ENCODE data around the gene PRM3.

Gene PRM3

DNA sequence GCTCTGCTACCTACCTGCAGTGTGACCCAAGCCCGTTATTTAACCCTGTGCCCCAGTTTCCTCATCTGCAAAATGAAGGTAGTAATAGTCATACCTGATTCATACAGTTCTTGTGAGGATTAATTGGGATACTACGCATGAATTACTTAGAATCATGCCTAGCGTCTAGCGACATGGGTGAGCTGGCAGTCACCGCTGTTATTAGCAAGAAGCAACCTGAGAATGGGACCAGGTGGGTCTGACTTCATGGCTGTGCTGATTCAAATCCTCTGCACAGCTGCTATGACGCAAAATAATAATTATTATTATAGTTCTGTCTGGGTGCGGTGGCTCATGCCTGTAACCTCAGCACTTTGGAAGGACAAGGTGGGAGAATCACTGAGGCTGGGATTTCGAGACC lies 25.3 kb downstream of the PRM3 start:
- no peaks in the 10 kb centered on the region for H3K36me3 ChIP-seq (ENCODE audit: insufficient read depth, low read length)
- no peaks in the 10 kb centered on the region for H3K9me3 ChIP-seq (ENCODE audit: low read length)
- no peaks in the 10 kb centered on the region for H3K4me1 ChIP-seq (ENCODE audit: insufficient read depth, low read length)
- H2AFZ ChIP-seq (ENCODE audit: low read depth, low read length): no peak overlapping the region
- H3K4me3 ChIP-seq (ENCODE audit: low read length): no peak overlapping the region
- no peaks in the 10 kb centered on the region for H3K27me3 ChIP-seq (ENCODE audit: insufficient read depth, low read length)

DNA sequence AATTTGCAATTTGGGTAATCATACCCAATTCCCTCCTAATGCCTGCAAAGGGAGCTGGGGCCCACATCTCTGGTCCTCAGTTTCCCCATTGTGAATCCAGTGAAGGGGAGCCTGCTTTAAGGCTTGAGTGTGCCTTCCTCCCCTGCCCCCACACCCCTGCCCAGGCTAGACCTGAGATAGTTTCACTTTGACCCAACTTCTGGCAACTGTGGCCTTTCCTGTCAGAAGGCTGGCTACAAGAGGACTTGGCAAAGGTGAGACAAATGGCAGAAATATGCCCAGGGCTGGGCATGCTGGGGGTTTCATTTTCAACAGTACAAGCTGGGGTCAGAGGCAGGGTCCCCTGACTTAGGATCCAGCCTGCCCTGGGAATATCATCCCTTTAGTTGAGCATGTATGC lies 27.4 kb downstream of the PRM3 start:
- H3K9me3 ChIP-seq (ENCODE audit: low read length): no peaks in the 10 kb centered on the region
- H3K4me3 ChIP-seq (ENCODE audit: low read length): no peak overlapping the region
- H3K4me1 ChIP-seq (ENCODE audit: insufficient read depth, low read length): no peaks in the 10 kb centered on the region
- no peak overlapping the region for H2AFZ ChIP-seq (ENCODE audit: low read depth, low read length)
- H3K27me3 ChIP-seq (ENCODE audit: insufficient read depth, low read length): no peaks in the 10 kb centered on the region
- H3K36me3 ChIP-seq (ENCODE audit: insufficient read depth, low read length): no peaks in the 10 kb centered on the region

DNA sequence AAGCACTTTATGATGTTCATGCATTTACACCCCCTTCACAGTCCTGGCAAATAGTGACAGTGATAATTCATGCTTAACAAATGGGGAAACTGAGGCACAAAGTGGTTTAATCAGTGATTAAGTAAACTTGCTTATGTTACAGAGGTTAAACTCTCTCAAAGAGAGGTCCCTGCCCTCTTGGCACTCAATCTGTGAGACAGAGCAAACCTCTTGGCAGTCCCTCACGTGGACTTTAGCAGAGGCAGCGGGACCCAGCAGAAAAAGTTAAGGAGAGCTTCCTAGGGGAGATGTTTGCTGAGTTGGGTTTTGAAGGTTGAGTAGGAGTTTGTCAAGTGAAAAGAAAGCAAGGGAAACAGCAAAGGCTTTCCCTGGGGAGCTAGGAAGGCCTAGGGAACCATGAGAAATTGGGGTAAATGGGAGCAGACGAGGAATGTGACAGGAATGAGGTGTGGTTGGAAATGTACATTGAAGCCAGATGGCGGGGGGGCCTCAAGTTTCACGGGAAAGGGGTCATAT lies 28.1 kb downstream of the PRM3 start:
- Histone ChIP-seq H3K4me3 (ENCODE audit: low read length) (no peak overlapping the region), H3K36me3 (ENCODE audit: insufficient read depth, low read length) (no peaks in the 10 kb centered on the region), H3K9me3 (ENCODE audit: low read length) (no peaks in the 10 kb centered on the region), H2AFZ (ENCODE audit: low read depth, low read length) (no peak overlapping the region), H3K27me3 (ENCODE audit: insufficient read depth, low read length) (no peaks in the 10 kb centered on the region), H3K4me1 (ENCODE audit: insufficient read depth, low read length) (no peaks in the 10 kb centered on the region)

DNA sequence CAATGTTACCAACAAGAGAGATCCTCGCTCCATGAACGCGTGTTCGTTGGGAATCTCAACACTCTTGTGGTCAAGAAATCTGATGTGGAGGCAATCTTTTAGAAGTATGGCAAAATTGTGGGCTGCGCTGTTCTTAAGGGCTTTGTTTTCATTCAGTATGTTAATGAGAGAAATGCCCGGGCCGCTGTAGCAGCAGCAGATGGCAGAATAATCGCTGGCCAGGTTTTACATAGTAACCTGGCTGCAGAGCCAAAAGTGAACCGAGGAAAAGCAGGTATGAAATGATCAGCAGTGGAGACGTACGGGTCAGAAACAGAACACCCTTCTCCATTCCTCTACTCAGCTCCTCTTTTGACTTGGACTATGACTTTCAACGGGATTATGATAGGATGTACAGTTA lies 30.8 kb downstream of the PRM3 start:
- Histone ChIP-seq H3K27me3 (ENCODE audit: insufficient read depth, low read length) (no peaks in the 10 kb centered on the region), H2AFZ (ENCODE audit: low read depth, low read length) (no peak overlapping the region), H3K36me3 (ENCODE audit: insufficient read depth, low read length) (no peaks in the 10 kb centered on the region), H3K9me3 (ENCODE audit: low read length) (peaks cover 2% of the 10 kb centered on the region), H3K4me3 (ENCODE audit: low read length) (no peak overlapping the region), H3K4me1 (ENCODE audit: insufficient read depth, low read length) (no peaks in the 10 kb centered on the region)

DNA sequence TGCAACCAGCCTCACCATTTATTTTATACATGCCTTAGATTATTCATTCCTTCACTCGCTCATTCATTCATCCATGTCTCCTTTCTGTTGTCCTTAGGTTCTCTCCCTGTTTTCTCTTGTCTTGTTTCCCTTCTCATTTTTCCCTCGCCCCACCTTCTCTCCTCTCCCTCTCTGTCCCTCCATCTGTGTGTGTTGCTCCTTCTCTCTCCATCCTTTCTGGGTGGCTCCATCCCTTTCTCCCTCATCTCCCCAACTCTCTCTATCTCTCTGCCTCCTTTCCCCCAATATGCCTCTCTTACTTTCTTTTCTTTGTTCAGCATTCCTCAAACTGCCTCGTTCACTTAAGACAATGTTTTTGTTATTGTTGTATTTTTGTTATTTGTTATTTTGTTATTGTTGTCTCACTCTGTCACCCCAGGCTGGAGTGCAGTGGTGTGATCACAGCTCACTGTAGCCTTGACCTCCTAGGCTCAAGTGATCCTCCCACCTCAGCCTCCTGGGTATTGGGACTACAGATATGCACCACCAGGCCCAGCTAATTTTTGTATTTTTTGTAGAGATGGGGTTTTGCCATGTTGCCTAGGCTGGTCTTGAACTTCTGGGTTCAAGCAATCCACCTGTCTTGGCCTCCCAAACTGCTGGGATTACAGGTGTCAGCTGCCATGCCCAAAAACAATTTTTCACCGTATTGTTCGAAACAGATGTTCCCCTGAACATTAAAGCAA lies 31.8 kb downstream of the PRM3 start:
- no peak overlapping the region for H2AFZ ChIP-seq (ENCODE audit: low read depth, low read length)
- no peaks in the 10 kb centered on the region for H3K36me3 ChIP-seq (ENCODE audit: insufficient read depth, low read length)
- no peaks in the 10 kb centered on the region for H3K4me1 ChIP-seq (ENCODE audit: insufficient read depth, low read length)
- H3K4me3 ChIP-seq (ENCODE audit: low read length): no peak overlapping the region
- peaks cover 2% of the 10 kb centered on the region for H3K9me3 ChIP-seq (ENCODE audit: low read length)
- no peaks in the 10 kb centered on the region for H3K27me3 ChIP-seq (ENCODE audit: insufficient read depth, low read length)

DNA sequence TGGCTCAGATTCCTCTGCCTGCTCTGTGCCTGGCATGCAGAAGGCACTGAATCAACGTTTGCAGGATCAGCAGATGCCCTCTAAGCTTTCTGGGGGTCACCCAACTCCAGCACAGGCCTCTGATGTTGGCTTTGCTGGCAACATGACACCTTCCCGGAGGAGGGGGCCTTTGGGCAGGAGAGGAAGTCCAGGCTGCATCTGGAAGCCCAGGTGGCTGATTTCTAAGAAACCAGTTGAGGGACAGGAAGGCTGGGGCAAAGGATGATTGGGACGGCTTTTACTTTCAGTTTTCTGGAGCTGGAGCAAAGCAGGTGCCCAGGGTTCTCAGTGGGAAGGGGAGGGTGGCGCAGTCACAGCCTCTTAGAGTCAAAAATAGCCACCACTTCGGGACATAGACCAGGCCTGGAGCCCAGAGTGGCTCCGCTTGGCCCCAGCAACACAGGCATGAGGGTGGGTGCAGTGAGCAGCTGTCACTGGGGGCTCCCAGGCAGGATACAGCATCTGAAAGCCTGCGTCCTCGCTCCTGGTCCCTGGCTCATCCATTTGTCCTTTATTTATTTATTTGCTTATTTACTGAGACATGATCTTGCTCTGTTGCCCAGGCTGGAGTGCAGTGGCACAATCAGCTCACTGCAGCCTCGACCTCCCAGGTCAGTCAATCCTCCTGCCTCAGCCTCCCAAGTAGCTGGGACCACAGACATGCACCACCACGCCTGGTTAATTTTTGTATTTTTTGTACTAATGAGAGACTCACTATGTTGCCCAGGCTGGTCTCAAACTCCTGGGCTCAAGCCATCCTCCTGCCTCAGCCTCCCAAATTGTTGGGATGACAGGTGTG lies 32.6 kb downstream of the PRM3 start:
- Histone ChIP-seq H3K4me1 (ENCODE audit: insufficient read depth, low read length) (no peaks in the 10 kb centered on the region), H2AFZ (ENCODE audit: low read depth, low read length) (no peak overlapping the region), H3K36me3 (ENCODE audit: insufficient read depth, low read length) (no peaks in the 10 kb centered on the region), H3K4me3 (ENCODE audit: low read length) (no peak overlapping the region), H3K9me3 (ENCODE audit: low read length) (peaks cover 2% of the 10 kb centered on the region), H3K27me3 (ENCODE audit: insufficient read depth, low read length) (no peaks in the 10 kb centered on the region)

DNA sequence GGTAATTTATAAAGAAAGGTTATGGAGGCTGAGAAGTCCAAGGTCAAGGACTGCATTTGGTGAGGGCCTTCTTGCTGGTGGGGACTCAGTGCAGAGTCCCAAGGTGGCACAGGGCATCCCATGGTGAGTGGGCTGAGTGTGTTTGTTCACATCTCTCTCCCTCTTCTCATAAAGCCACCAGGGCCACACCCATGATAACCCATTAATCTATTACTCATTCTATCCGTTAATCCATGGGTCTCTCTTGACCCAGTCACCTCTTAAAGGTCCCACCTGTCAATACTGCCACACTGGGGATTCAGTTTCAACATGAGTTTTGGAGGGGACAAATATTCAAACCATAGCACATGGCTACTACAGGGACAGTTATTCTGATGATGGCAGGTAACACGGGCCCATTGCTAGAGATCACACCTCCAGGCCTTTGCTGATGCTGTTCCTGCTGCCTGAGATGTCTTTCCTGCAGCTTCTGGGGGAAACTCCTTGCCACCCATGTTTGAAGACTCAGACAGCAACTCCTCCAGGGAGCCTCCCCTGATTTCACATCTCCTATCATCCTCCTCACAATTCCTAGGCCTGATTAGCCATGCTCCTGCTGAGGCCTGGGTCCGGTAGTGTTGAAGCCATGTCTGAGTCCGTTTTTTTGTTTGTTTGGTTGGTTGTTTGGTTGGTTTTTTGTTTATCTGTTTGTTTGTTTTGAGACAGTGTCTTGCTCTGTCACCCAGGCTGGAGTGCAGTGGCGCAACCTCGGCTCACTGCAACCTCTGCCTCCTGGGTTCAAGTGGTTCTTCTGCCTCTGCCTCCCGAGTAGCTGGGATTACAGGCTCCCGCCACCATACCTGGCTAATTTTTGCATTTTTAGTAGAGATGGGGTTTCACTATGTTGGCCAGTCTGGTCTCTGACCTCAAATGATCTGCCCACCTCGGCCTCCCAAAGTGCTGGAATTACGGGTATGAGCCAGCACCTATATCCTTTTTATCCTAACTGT lies 33.5 kb downstream of the PRM3 start:
- no peaks in the 10 kb centered on the region for H3K36me3 ChIP-seq (ENCODE audit: insufficient read depth, low read length)
- H3K9me3 ChIP-seq (ENCODE audit: low read length): peaks cover 2% of the 10 kb centered on the region
- H3K27me3 ChIP-seq (ENCODE audit: insufficient read depth, low read length): no peaks in the 10 kb centered on the region
- no peak overlapping the region for H3K4me3 ChIP-seq (ENCODE audit: low read length)
- H3K4me1 ChIP-seq (ENCODE audit: insufficient read depth, low read length): no peaks in the 10 kb centered on the region
- H2AFZ ChIP-seq (ENCODE audit: low read depth, low read length): no peak overlapping the region

DNA sequence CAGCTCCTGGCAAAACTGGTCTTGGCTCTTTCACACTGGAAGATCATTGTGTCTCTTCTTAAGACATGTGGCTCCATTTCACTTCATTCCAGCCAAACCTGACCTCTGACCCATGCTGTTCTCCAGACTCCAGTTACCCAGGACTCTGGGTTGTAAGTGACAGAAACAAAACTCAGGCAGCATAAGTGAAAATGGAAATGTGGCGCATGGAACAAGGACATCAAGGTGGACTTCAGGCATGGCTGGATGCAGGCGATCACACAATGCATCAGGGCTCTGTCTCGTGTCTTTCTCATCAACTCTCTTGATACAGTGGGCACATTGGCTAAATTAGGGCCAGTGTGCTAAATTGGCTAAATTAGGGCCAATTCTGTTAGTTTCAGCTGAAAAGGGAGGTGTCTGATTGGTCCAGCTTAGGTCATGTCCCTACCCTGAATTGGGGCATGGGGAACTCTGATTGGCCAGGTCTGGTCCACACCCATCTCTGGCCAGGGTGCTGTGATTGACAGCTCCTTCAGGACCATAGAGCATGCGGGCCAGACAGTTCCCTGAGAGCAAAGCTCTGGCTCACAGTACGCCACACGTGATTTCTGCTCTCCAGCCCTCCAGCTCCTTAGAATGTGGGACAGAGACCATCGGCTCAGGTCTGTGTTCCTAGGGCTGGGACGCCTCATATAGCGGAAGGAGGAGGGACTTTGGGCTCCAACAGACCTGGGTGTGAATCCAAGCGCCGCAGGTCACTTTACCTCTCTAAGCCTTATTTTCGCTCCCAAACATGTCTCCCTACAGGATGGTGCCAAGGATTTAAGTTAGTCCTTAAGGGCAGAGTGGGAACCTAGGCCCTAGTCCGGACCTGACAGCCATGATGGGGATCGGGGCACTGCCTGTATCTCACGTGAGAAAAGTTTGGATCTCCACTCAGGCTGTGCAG lies 34.9 kb downstream of the PRM3 start:
- H3K4me3 ChIP-seq (ENCODE audit: low read length): no peak overlapping the region
- no peak overlapping the region for H2AFZ ChIP-seq (ENCODE audit: low read depth, low read length)
- H3K9me3 ChIP-seq (ENCODE audit: low read length): peaks cover 2% of the 10 kb centered on the region
- H3K4me1 ChIP-seq (ENCODE audit: insufficient read depth, low read length): no peaks in the 10 kb centered on the region
- no peaks in the 10 kb centered on the region for H3K36me3 ChIP-seq (ENCODE audit: insufficient read depth, low read length)
- H3K27me3 ChIP-seq (ENCODE audit: insufficient read depth, low read length): no peaks in the 10 kb centered on the region

DNA sequence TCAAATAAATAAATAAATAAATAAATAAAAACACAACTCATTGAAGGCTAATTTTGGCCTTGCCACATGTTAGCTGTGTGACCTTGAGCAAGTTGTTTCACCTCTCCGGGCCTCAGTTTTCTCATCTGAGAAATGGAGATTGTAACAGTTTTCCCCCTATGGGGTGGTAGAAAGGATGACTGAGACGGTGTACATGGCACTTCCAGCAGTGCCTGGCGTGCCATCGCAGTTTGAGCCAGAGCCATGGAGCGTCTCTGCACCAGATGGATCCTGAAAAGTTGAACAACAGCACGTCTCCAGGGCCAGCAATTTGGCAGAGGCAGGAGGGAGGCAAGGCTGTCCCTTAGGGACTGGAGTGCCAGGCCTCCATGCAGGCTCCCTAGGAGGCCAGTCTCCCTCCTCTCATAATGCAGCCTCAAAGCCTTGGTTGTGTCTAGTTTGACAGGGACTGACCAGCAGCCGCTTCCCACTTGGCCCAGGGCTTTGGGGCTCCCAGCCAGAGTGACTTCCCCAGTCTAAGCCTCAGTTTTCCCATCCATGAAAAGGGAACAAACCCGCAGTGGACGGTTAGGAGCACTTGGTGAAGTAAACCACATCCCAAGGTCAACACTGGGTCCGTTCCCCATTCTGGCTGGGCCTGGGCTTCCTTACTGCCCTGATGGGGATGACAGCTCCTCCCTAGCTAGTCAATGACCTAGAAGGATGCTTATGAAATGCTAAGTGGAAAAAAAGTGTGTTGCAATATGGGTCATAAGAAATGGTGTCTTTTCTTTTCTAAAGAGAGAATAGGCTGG lies 36.8 kb downstream of the PRM3 start:
- Histone ChIP-seq H3K4me3 (ENCODE audit: low read length) (no peak overlapping the region), H2AFZ (ENCODE audit: low read depth, low read length) (no peak overlapping the region)

DNA sequence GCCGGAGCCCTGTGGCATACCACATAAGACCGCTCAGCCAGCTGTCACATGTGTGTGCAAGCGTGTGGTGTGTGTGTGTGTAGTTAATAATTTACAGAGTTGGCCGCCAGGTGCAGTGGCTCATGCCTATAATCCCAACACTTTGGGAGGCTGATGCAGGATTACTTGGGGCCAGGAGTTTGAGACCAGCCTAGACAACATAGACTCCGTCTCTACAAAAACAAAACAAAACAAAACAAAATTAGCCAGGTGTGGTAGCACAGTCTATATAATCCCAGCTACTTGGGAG lies 37.8 kb downstream of the PRM3 start:
- no peaks in the 10 kb centered on the region for H3K36me3 ChIP-seq (ENCODE audit: insufficient read depth, low read length)

More for the DNA sequence above, 36.8 kb downstream of the PRM3 start:
- Histone ChIP-seq H3K36me3 (ENCODE audit: insufficient read depth, low read length) (no peaks in the 10 kb centered on the region), H3K4me1 (ENCODE audit: insufficient read depth, low read length) (no peaks in the 10 kb centered on the region), H3K27me3 (ENCODE audit: insufficient read depth, low read length) (no peaks in the 10 kb centered on the region), H3K9me3 (ENCODE audit: low read length) (peaks cover 2% of the 10 kb centered on the region)

DNA sequence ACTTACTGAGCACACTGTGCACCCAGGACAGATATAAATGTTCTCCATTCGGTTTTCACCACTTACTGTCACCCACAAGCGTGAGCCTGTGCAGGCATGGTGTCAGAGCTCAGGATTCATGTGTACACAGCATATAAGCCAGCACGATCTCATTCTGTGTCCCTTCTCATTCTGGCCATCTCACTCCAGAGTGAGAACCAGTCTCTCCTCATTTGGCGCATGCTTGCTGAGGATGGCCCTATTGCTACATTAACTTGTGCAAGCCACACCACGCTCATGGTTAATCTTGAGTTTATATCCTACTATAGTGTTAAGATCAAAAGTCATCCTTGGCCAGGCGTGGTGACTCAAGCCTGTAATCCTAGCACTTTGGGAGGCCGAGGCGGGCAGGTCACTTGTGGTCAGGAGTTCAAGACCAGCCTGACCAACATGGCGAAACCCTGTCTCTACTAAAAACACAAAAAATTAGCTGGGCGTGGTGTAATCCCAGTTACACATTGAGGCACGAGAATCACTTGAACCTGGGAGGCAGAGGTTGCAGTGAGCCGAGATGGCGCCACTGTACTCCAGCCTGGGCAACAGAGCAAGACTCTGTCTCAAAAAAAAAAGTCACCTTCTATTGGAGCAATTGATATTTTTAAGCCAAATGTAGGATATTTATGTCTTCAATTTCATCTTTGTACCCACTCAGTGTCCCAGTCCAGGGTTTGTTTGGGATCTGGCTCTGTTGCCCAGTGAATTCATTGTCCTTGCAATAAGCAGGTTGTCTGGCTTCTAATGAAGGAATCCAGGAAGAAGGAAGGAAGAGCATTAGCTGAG lies 38.3 kb downstream of the PRM3 start:
- peaks cover 4% of the 10 kb centered on the region for H3K4me1 ChIP-seq (ENCODE audit: insufficient read depth, low read length)
- H3K36me3 ChIP-seq (ENCODE audit: insufficient read depth, low read length): no peaks in the 10 kb centered on the region
- no peak overlapping the region for H2AFZ ChIP-seq (ENCODE audit: low read depth, low read length)
- no peaks in the 10 kb centered on the region for H3K27me3 ChIP-seq (ENCODE audit: insufficient read depth, low read length)
- peaks cover 2% of the 10 kb centered on the region for H3K9me3 ChIP-seq (ENCODE audit: low read length)
- H3K4me3 ChIP-seq (ENCODE audit: low read length): no peak overlapping the region

More for the DNA sequence above, 37.8 kb downstream of the PRM3 start:
- Histone ChIP-seq H3K4me1 (ENCODE audit: insufficient read depth, low read length) (peaks cover 4% of the 10 kb centered on the region), H3K27me3 (ENCODE audit: insufficient read depth, low read length) (no peaks in the 10 kb centered on the region), H3K4me3 (ENCODE audit: low read length) (no peak overlapping the region), H3K9me3 (ENCODE audit: low read length) (peaks cover 2% of the 10 kb centered on the region), H2AFZ (ENCODE audit: low read depth, low read length) (no peak overlapping the region)
